Chondrocyte (in vitro differentiated cells): ENCODE data around the gene RNU6-1. TPM values are rescaled to one million over a fixed set of nuclear protein-coding genes. Genes with fewer than 3 reads are reported as not detected.
A peak's percentile ranks its signal among the peaks of the same experiment; 100 is the strongest.

Experiments used
- DNase-seq: peaks from one replicate; pipeline ENCODE4 v3.0.0; 2021; ENCODE audit warnings: mixed read lengths, low spot score
- H3K27ac Mint-ChIP-seq: one replicate; pipeline ENCODE4 v1.8.0; 2021; ENCODE audit warnings: mild to moderate bottlenecking, moderate library complexity, mixed read lengths; ENCODE audit not compliant: unreplicated experiment
- H3K27me3 Mint-ChIP-seq: 2 replicates; pipeline ENCODE4 v1.8.0; 2021; ENCODE audit warnings: low read depth, mixed read lengths
- H3K36me3 Mint-ChIP-seq: 2 replicates; pipeline ENCODE4 v1.8.0; 2021; ENCODE audit warnings: low read depth, mixed read lengths
- H3K4me1 Mint-ChIP-seq: 2 replicates; pipeline ENCODE4 v1.8.0; 2021; ENCODE audit warnings: low read depth, mild to moderate bottlenecking, mixed read lengths
- H3K4me3 Mint-ChIP-seq: one replicate; pipeline ENCODE4 v1.8.0; 2021; ENCODE audit warnings: mild to moderate bottlenecking, moderate library complexity, mixed read lengths; ENCODE audit not compliant: unreplicated experiment
- H3K9me3 Mint-ChIP-seq: 2 replicates; pipeline ENCODE4 v1.8.0; 2021; ENCODE audit warnings: low read depth, mixed read lengths
- total RNA-seq: library from RNA; stranded (reverse); gene quantifications from 3 replicates; pipeline ENCODE4 v1.2.1, GENCODE V29; 2021
- TF ChIP-seq, protein P1 (sequence below): fragments of 200-600 bp; sonication (generic); IDR thresholded peaks from 2 replicates; pipeline ENCODE4 v1.5.0; 2021; ENCODE audit warnings: antibody characterized with exemption, mild to moderate bottlenecking, moderate library complexity

Gene RNU6-1
- total RNA-seq, 1 donor from 2014 or later: not detected

- H3K27me3 Mint-ChIP-seq: no peaks in the 10 kb centered on the region
- no peak for DNase-seq
- peaks cover 47% of the 10 kb centered on the region for H3K4me1 Mint-ChIP-seq
- H3K4me3 Mint-ChIP-seq: peak overlapping the region; percentile 63
- TF ChIP-seq, protein P1, sequence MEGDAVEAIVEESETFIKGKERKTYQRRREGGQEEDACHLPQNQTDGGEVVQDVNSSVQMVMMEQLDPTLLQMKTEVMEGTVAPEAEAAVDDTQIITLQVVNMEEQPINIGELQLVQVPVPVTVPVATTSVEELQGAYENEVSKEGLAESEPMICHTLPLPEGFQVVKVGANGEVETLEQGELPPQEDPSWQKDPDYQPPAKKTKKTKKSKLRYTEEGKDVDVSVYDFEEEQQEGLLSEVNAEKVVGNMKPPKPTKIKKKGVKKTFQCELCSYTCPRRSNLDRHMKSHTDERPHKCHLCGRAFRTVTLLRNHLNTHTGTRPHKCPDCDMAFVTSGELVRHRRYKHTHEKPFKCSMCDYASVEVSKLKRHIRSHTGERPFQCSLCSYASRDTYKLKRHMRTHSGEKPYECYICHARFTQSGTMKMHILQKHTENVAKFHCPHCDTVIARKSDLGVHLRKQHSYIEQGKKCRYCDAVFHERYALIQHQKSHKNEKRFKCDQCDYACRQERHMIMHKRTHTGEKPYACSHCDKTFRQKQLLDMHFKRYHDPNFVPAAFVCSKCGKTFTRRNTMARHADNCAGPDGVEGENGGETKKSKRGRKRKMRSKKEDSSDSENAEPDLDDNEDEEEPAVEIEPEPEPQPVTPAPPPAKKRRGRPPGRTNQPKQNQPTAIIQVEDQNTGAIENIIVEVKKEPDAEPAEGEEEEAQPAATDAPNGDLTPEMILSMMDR: no peak
- no peaks in the 10 kb centered on the region for H3K9me3 Mint-ChIP-seq
- H3K36me3 Mint-ChIP-seq: no peaks in the 10 kb centered on the region
- peak overlapping the region; percentile 81 for H3K27ac Mint-ChIP-seq
Measured at GRCh38 chr15:67884009-67884408, 44.2 kb upstream of the RNU6-1 start.

- DNase-seq: no peak
- TF ChIP-seq, protein P1: no peak
- H3K4me1 Mint-ChIP-seq: peaks cover 47% of the 10 kb centered on the region
- H3K9me3 Mint-ChIP-seq: no peaks in the 10 kb centered on the region
- no peaks in the 10 kb centered on the region for H3K36me3 Mint-ChIP-seq
- H3K27ac Mint-ChIP-seq: peak overlapping the region; percentile 60
- H3K4me3 Mint-ChIP-seq: no peak overlapping the region
- H3K27me3 Mint-ChIP-seq: no peaks in the 10 kb centered on the region
Measured at GRCh38 chr15:67883234-67883773, 43.5 kb upstream of the RNU6-1 start.

DNA sequence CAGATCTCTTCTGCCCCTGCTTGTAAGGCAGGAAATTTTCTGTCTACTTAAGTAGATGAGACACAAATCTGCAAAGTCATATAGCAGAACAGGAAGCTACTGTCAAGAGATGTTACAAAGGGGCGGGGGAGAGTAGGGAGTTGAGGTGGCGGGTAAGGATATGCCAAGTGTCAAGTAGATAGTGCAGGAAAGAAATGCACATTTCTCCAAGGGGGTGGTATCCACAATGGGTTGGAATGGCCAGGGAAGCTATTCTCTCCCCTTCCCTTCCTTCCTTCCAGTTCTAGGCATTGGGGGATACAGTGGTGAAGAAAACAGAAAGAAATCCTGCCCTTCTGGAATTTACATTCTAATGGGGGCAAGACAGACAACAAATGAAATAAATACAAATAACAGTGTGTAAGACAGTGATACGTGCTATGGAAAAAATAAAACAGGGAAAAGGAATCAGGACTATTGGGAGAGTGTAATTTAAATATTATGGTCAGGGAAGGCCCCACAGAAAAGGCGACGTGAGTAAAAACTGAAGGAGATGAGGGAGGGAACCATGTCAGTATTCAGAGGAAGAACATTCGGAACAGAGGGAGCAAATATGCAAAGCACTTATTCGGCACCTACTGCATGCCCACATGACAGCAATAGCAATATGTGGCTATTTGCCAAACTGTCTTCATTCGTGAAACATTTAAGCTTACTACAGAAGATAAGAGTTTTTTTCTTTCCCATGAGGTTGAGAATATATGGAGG is 42.8 kb upstream of the RNU6-1 start:
- H3K9me3 Mint-ChIP-seq: no peaks in the 10 kb centered on the region
- TF ChIP-seq, protein P1: no peak
- no peak overlapping the region for H3K4me3 Mint-ChIP-seq
- H3K27me3 Mint-ChIP-seq: no peaks in the 10 kb centered on the region
- no peak for DNase-seq
- peak overlapping the region; percentile 60 for H3K27ac Mint-ChIP-seq
- H3K4me1 Mint-ChIP-seq: peaks cover 47% of the 10 kb centered on the region
- no peaks in the 10 kb centered on the region for H3K36me3 Mint-ChIP-seq

DNA sequence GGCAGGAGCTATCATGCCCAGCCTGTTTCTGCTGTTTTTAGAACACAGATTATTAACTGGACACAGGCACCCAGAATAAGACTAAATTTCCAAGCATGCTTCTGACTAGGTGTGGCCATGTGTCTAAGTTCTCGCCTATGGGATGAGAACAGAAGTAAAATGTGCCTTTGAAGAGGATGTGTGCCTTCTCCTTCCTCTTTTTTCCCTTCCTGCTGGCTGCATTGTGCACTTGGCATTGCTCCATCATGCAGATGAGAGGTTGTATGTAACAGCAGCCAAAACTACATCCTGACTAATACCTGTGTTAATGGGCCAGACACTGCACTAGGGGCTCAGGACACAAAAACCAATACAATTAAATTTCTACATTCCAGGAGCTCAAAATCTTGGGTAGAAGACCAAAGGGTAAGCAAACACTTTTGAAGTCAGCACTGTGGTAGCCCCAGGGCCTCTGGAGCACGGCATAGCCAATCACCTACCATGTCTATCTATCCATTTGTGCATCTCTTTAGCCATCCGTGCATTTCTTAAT is 40.9 kb upstream of the RNU6-1 start:
- Mint-ChIP-seq H3K36me3 (no peaks in the 10 kb centered on the region), H3K4me3 (no peak overlapping the region), H3K27me3 (no peaks in the 10 kb centered on the region), H3K27ac (no peak overlapping the region), H3K9me3 (no peaks in the 10 kb centered on the region), H3K4me1 (peaks cover 47% of the 10 kb centered on the region)
- TF ChIP-seq, protein P1: no peak
- no peak for DNase-seq

- no peak for DNase-seq
- TF ChIP-seq, protein P1: no peak
- no peaks in the 10 kb centered on the region for H3K36me3 Mint-ChIP-seq
- no peaks in the 10 kb centered on the region for H3K27me3 Mint-ChIP-seq
- H3K4me3 Mint-ChIP-seq: no peak overlapping the region
- H3K9me3 Mint-ChIP-seq: no peaks in the 10 kb centered on the region
- H3K27ac Mint-ChIP-seq: no peak overlapping the region
- H3K4me1 Mint-ChIP-seq: peaks cover 35% of the 10 kb centered on the region
Measured at GRCh38 chr15:67879440-67880129, 39.7 kb upstream of the RNU6-1 start.
